Panc1 (cell line): ENCODE results near the gene WDR88.

Experiments
- CTCF ChIP-seq: fragments of 450-650 bp; IDR thresholded peaks from 2 replicates; pipeline ENCODE4 v1.5.1; 2017; ENCODE audit warnings: mild to moderate bottlenecking
- REST ChIP-seq, 2 experiments: IDR thresholded peaks; 2 replicates each; pipeline ENCODE4 v1.6.1; 2011 to 2012; ENCODE audit warnings: low read depth in 2 of 2, control low read depth in 1 of 2, low read length in 1 of 2, mild to moderate bottlenecking in 1 of 2, moderate library complexity in 1 of 2; ENCODE audit not compliant: insufficient read depth in 1 of 2

- TF ChIP-seq CTCF (no peak), REST (IDR thresholded peaks at IDR 0.05; ENCODE audit: insufficient read depth in 1 of 2, low read depth in 2 of 2, low read length in 1 of 2) (no peak)
Observed at GRCh38 chr19:33147538-33147937, 15.6 kb downstream of the WDR88 start.
